ENCODE data around the gene CAMK2G. TPM values are rescaled to one million over a fixed set of nuclear protein-coding genes. Genes with fewer than 3 reads are reported as not detected.

The CAMK2G gene
- total RNA-seq, 4 donors from 2014 or later = 48.6 to 67.5 (median 51.7) TPM

GRCh38 chr10:73850863-73851461 lies 23.4 kb downstream of the CAMK2G start:
- Histone ChIP-seq H3K4me1 (peaks cover 16 to 17% of the 10 kb centered on the region in 2 donors), H3K36me3 (peaks cover 0 to 42% of the 10 kb centered on the region in 2 donors), H3K4me3 (no peak overlapping the region), H3K27me3 (no peaks in the 10 kb centered on the region), H3K9me3 (no peaks in the 10 kb centered on the region), H3K27ac (peak overlapping the region; percentile 43 to 73 (median 47))
- intact Hi-C loops (cut with DNase I; ENCODE audit: low total_unique reads) = loop anchor here (2.0 kb wide), 1 partner anchor 16 kb away; no protein-coding TSS in a partner anchor
- in situ Hi-C loops (cut with MboI; ENCODE audit: low sequenced_read_pairs in 4 of 4) = no loop called here
- DNase-seq (no peak), ATAC-seq (no peak)
- TF ChIP-seq CTCF (IDR thresholded peaks at IDR 0.05 in 4 of 5, conservative IDR thresholded peaks at IDR 0.05 in 1 of 5) = no peak
- TF ChIP-seq POLR2A (IDR thresholded peaks at IDR 0.05) = no peak

GRCh38 chr10:73850211-73850610 lies 24.1 kb downstream of the CAMK2G start:
- in situ Hi-C loops (cut with MboI; ENCODE audit: low sequenced_read_pairs in 4 of 4) = no loop called here
- no peak for DNase-seq
- Histone ChIP-seq H3K27ac (peak overlapping the region; percentile 43 to 73 (median 47)), H3K27me3 (no peaks in the 10 kb centered on the region), H3K9me3 (no peaks in the 10 kb centered on the region), H3K36me3 (peaks cover 0 to 42% of the 10 kb centered on the region in 2 donors), H3K4me1 (peaks cover 16 to 17% of the 10 kb centered on the region in 2 donors), H3K4me3 (no peak overlapping the region)
- TF ChIP-seq POLR2A (IDR thresholded peaks at IDR 0.05) (no peak), CTCF (IDR thresholded peaks at IDR 0.05 in 4 of 5, conservative IDR thresholded peaks at IDR 0.05 in 1 of 5) (no peak)
- intact Hi-C loops (cut with DNase I; ENCODE audit: low total_unique reads) = loop anchor here (2.0 kb wide), 1 partner anchor 17 kb away; no protein-coding TSS in a partner anchor
- no peak for ATAC-seq

- Histone ChIP-seq H3K27ac (peak overlapping the region; percentile 43 to 73 (median 44)), H3K4me3 (no peak overlapping the region), H3K27me3 (no peaks in the 10 kb centered on the region), H3K9me3 (no peaks in the 10 kb centered on the region), H3K36me3 (peaks cover 0 to 42% of the 10 kb centered on the region in 2 donors), H3K4me1 (peaks cover 11 to 16% of the 10 kb centered on the region in 2 donors)
- DNase-seq = peak; percentile 58 to 74
- TF ChIP-seq CTCF (IDR thresholded peaks at IDR 0.05 in 4 of 5, conservative IDR thresholded peaks at IDR 0.05 in 1 of 5) (peak; percentile 99 to 100 (median 100)), POLR2A (IDR thresholded peaks at IDR 0.05) (no peak)
- ATAC-seq = peak; percentile 82 to 85
- in situ Hi-C loops (cut with MboI; ENCODE audit: low sequenced_read_pairs in 4 of 4) (loop anchor here in 3 of 4 donors (5.0 kb wide), 1 partner anchor 33 kb away; no protein-coding TSS in a partner anchor), intact Hi-C loops (cut with DNase I; ENCODE audit: low total_unique reads) (loop anchor here (1.0 to 5.0 kb wide), 2 partner anchors 30 to 233 kb away; no protein-coding TSS in a partner anchor)
Measured at GRCh38 chr10:73848821-73849489, 25.4 kb downstream of the CAMK2G start.

- TF ChIP-seq POLR2A (IDR thresholded peaks at IDR 0.05) = no peak
- TF ChIP-seq CTCF (IDR thresholded peaks at IDR 0.05 in 4 of 5, conservative IDR thresholded peaks at IDR 0.05 in 1 of 5) = no peak
- no peak overlapping the region for H3K27ac ChIP-seq
- H3K36me3 ChIP-seq = peaks cover 0 to 41% of the 10 kb centered on the region in 2 donors
- no peaks in the 10 kb centered on the region for H3K9me3 ChIP-seq
- no peaks in the 10 kb centered on the region for H3K27me3 ChIP-seq
- peaks cover 11 to 14% of the 10 kb centered on the region in 2 donors for H3K4me1 ChIP-seq
- intact Hi-C loops (cut with DNase I; ENCODE audit: low total_unique reads) = loop anchor here (5.0 kb wide), 1 partner anchor 235 kb away; no protein-coding TSS in a partner anchor
- DNase-seq (no peak), ATAC-seq (no peak)
- in situ Hi-C loops (cut with MboI; ENCODE audit: low sequenced_read_pairs in 4 of 4) = loop anchor here in 3 of 4 donors (5.0 kb wide), 1 partner anchor 35 kb away; no protein-coding TSS in a partner anchor
- H3K4me3 ChIP-seq = no peak overlapping the region
Measured at GRCh38 chr10:73847031-73847430, 27.3 kb downstream of the CAMK2G start.
